GM10266 (cell line): ENCODE data around the gene LRRFIP2.
"Not testable (repeated sequence)": the region's sequence is repeated elsewhere in the genome, so short reads cannot be mapped to it uniquely, and the experiment has no call there.

Experiments used
- DNase-seq: peaks from one replicate; pipeline ENCODE4 v3.0.0; 2012; ENCODE audit errors: extremely low spot score
- TF ChIP-seq, protein P1 (sequence below): IDR thresholded peaks from 2 replicates; pipeline ENCODE4 v1.5.1; 2012; ENCODE audit warnings: mild to moderate bottlenecking, low read depth; ENCODE audit not compliant: control insufficient read depth, insufficient read depth; ENCODE audit errors: missing control alignments

Gene LRRFIP2

DNA sequence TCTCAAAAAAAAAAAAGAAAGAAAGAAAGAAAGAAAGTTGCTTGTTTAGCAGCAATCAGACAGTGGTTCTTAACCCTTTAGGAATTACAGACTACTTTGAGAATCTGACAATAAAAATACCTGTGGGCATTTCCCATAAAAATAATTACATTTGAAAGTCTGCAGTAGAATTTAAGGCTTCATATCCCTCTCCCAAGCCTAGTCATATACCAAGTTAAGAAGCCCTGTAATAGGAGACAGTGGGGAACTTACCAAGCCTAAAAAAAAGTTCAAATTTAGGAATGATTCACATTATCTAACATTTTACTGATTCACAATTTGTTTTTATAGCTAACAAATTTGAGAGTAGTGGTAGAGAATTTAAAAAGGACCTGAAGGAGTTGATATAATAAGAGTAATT, 47.5 kb downstream of the LRRFIP2 start:
- DNase-seq: no peak

DNA sequence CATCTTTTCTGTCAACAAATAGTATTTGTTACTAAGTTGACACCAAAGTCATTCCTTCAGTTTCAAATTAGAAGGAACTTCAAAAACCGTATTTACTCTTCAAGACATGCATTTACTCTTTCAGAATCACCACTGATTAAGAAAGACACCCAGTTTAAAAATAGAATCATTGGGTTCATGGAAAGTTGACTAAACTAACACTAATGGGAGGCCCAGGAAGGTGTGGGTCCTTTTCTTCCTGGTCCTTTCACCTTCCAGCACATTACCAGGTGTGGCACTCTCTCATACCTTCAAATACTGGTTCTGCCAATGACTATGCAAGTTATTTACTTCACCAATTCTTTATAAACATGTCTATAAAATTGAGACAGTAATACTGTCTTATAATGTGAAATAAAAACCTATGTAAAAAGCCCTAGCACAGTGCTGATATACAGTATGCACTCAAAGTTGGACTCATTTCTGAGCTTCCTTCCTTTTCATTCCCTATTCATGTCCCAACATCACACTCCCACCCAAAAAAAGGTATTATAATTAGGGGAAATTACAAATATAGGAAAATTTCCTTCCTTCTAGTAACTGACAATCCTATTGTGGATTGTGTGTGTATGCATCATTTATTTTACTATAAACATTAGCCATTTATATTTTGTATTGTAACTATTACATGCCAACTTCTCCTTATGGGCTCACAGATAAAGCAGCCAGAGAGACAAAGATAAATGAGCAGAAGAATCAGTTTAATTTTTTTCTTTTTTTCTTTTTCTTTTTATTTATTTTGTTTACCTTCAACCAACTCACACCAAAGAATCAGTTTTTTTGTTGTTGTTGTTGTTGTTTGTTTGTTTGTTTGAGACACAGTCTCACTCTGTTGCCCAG, 48.9 kb downstream of the LRRFIP2 start:
- DNase-seq: no peak
- TF ChIP-seq, protein P1, sequence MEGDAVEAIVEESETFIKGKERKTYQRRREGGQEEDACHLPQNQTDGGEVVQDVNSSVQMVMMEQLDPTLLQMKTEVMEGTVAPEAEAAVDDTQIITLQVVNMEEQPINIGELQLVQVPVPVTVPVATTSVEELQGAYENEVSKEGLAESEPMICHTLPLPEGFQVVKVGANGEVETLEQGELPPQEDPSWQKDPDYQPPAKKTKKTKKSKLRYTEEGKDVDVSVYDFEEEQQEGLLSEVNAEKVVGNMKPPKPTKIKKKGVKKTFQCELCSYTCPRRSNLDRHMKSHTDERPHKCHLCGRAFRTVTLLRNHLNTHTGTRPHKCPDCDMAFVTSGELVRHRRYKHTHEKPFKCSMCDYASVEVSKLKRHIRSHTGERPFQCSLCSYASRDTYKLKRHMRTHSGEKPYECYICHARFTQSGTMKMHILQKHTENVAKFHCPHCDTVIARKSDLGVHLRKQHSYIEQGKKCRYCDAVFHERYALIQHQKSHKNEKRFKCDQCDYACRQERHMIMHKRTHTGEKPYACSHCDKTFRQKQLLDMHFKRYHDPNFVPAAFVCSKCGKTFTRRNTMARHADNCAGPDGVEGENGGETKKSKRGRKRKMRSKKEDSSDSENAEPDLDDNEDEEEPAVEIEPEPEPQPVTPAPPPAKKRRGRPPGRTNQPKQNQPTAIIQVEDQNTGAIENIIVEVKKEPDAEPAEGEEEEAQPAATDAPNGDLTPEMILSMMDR: no peak

More for the DNA sequence above, 47.5 kb downstream of the LRRFIP2 start:
- TF ChIP-seq, protein P1: no peak

GRCh38 chr3:37124435-37124834, 49.9 kb downstream of the LRRFIP2 start:
- TF ChIP-seq, protein P1: no peak
- DNase-seq: no peak

- TF ChIP-seq, protein P1: no peak
- DNase-seq: no peak
Observed at GRCh38 chr3:37123292-37123691, 51.1 kb downstream of the LRRFIP2 start.

DNA sequence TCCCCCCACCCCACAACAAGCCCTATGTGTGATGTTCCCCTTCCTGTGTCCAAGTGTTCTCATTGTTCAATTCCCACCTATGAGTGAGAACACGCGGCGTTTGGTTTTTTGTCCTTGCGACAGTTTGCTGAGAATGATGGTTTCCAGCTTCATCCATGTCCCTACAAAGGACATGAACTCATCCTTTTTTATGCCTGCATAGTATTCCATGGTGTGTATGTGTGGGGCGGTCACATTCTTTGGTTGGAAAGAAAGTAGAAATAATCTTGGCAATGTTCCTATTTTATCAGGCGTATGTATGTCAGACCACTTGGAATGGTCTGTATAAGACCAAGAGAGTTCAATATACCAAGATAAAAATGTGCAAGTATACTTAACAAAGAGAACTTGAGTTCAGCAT, 52.3 kb downstream of the LRRFIP2 start:
- DNase-seq: not testable (repeated sequence)

GRCh38 chr3:37118163-37118562, 56.2 kb downstream of the LRRFIP2 start:
- TF ChIP-seq, protein P1: no peak
- DNase-seq: no peak

DNA sequence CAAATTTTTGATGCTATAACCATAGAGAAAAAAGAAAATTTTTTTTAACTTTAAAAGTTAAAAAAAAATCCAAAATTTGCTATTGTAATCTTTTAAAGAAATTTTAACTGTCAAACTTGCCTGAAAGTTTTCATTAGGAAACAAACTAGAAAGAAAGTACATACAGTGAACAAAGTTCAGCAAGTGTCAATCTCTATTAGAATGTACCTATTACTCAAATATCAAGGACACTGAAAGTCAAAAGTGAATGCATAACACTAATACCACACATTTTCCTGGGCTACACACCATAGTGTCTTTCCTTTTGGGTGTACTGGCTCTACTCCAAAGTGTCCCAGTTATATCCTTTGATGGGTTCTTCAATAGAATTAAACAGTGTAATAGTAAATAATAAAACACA, 56.8 kb downstream of the LRRFIP2 start:
- no peak for DNase-seq
- TF ChIP-seq, protein P1: no peak

GRCh38 chr3:37116998-37117397, 57.4 kb downstream of the LRRFIP2 start:
- TF ChIP-seq, protein P1: no peak
- DNase-seq: no peak
